Measurements from ENCODE around the gene ZNF296. TPM values are rescaled to one million over a fixed set of nuclear protein-coding genes. Genes with fewer than 3 reads are reported as not detected.
"Not testable (repeated sequence)": the region's sequence is repeated elsewhere in the genome, so short reads cannot be mapped to it uniquely, and the experiment has no call there.

Gene ZNF296
- polyA plus RNA-seq, 1 experiment, result 0.09 TPM

DNA sequence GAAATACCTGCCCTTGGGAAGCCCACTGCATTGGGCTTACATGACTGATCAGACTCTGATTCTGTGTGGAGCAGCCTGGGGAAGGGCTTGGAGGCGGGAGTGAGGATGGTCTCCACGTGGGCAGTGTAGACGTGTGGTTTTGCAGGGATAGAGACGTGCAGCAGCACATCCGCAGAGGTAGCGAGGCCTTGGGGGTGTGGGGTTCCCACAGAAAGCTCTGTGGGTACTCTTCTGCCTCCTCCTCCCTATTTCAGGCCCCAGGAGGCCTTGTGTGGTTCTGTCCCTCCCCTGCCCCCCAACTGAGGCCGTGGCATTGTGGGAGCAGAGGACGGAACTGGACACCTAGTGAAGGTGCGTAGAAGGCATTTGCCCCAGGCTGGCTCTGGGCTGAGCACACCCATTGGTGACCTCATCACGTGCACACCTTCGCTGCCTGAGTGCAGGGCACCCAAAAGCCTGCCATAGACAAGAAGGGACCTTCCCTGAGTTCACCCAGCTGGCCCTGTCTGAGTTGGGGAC, 45.6 kb upstream of the ZNF296 start:
- no peak overlapping the region for H3K4me3 ChIP-seq (ENCODE audit: low read depth, low read length)
- POLR2A ChIA-PET, result no interaction called here
- no peak for DNase-seq (ENCODE audit: low read depth)
- H3K27me3 ChIP-seq (ENCODE audit: control insufficient read depth, insufficient read depth, low read length), result no peaks in the 10 kb centered on the region
- no peaks in the 10 kb centered on the region; the same call in none of the 2 replicates for H3K36me3 ChIP-seq (ENCODE audit: control insufficient read depth, insufficient read depth, low read length)
- CTCF ChIA-PET, result no interaction called here
- TF ChIP-seq, protein P1, sequence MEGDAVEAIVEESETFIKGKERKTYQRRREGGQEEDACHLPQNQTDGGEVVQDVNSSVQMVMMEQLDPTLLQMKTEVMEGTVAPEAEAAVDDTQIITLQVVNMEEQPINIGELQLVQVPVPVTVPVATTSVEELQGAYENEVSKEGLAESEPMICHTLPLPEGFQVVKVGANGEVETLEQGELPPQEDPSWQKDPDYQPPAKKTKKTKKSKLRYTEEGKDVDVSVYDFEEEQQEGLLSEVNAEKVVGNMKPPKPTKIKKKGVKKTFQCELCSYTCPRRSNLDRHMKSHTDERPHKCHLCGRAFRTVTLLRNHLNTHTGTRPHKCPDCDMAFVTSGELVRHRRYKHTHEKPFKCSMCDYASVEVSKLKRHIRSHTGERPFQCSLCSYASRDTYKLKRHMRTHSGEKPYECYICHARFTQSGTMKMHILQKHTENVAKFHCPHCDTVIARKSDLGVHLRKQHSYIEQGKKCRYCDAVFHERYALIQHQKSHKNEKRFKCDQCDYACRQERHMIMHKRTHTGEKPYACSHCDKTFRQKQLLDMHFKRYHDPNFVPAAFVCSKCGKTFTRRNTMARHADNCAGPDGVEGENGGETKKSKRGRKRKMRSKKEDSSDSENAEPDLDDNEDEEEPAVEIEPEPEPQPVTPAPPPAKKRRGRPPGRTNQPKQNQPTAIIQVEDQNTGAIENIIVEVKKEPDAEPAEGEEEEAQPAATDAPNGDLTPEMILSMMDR (IDR thresholded peaks at IDR 0.05; ENCODE audit: insufficient read depth, low read depth, low read length), result no peak

DNA sequence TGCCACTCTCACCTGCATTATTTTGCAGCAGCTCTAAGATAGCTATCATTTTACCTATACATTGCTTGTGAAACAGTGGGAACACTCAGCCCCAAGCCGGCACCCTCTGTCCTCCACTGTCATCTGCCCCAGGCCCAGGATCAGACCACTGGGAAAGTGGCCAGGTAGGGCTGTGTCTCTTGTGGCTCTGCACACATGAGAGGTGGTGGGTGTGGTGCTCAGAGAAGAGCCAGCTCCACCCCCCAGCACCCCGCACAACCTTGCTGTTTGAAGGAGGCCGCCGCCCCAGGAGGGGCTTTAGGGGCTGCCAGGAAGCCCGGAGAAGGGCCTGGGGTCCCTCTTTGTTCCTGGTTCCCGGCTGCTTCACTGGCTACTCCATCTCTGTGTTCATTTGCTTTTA, 43.3 kb upstream of the ZNF296 start:
- DNase-seq (ENCODE audit: low read depth), result no peak
- Histone ChIP-seq H3K27me3 (ENCODE audit: control insufficient read depth, insufficient read depth, low read length) (no peaks in the 10 kb centered on the region), H3K4me3 (ENCODE audit: low read depth, low read length) (no peak overlapping the region), H3K36me3 (ENCODE audit: control insufficient read depth, insufficient read depth, low read length) (no peaks in the 10 kb centered on the region; the same call in none of the 2 replicates)
- ChIA-PET CTCF (interaction anchor here (0.6 kb wide), 1 partner anchor 24 kb away, joined by 4 read pairs; no protein-coding TSS in a partner anchor), POLR2A (no interaction called here)
- TF ChIP-seq, protein P1 (IDR thresholded peaks at IDR 0.05; ENCODE audit: insufficient read depth, low read depth, low read length), result no peak

DNA sequence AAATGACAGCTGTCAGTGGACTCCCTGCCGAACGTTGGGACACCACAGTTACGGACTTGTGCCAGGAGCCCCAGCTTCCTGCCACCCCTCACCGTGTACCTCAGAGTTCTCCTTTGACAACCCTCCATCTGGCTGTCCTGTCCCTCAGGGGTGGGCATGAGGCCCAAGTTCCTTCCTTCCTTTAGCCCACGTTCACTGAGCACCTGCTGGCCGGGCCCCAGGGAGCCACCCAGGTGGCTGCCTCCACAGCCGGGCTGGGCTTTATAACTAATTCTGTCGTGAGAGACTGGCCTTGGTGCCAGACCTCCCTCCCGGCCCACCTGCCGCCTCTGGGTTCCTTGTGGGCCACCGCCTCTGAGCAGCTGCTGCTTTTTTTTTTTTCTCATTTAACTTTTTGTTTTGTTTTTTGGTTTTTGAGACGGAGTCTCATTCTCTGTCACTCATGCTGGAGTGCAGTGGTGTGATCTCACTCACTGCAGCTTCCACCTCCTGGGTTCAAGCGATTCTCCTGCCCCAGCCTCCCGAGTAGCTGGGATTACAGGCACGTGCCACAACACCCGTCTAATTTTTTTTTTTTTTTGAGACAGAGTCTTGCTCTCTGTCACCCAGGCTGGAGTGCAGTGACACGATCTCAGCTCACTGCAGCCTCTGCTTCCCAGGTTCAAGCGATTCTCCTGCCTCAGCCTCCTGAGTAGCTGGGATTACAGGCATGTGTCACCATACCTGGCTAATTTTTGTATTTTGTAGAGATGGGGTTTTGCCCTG, 42.5 kb upstream of the ZNF296 start:
- POLR2A ChIA-PET; DNase-seq (ENCODE audit: low read depth); H3K27me3 ChIP-seq (ENCODE audit: control insufficient read depth, insufficient read depth, low read length); H3K4me3 ChIP-seq (ENCODE audit: low read depth, low read length); H3K36me3 ChIP-seq (ENCODE audit: control insufficient read depth, insufficient read depth, low read length): not testable (repeated sequence)
- CTCF ChIA-PET, result interaction anchor here (0.6 to 1.0 kb wide), 2 partner anchors 10 to 25 kb away, joined by 3 to 4 read pairs; no protein-coding TSS in a partner anchor

DNA sequence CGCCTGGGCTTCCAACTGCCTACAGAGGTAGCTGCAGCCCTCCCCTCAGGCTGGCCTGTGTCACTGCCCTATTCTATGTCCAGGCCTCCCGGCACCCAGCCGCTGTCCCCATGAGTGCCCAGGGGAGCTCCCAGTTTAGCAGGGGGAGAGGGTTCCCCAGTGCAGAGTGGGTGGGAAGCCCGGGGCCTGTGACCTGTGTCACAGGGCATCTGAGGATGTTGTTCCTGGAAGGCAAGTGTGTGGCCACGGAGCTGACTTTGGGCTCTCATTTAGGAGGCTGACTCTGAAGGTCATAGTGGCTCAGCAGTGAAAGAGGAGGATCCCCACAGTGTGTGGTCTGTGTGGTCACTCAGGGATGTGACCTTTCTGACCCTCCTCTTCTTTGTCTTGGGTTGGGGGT, 41.8 kb upstream of the ZNF296 start:
- POLR2A ChIA-PET, result no interaction called here

DNA sequence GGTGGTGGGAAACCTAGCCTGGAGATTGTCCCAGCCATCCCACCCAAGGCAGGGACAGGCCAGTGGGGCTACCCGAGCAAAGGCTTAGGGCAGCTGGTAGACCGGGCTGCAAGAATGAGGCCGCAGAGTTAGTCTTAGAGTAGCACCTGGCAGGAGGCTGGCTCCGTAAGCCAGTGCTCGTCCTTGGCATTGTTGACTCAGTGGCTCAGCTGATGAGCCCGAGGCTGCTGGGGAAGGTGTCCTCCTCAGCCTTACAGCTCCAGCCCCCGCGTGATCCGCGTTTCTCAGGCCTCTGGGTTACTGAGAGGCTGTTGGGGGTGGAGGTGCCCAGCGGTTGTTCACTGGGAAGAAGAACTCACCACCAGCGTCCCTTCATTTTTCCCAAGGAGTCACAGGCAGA, 41.4 kb upstream of the ZNF296 start:
- Histone ChIP-seq H3K4me3 (ENCODE audit: low read depth, low read length) (no peak overlapping the region), H3K27me3 (ENCODE audit: control insufficient read depth, insufficient read depth, low read length) (no peaks in the 10 kb centered on the region), H3K36me3 (ENCODE audit: control insufficient read depth, insufficient read depth, low read length) (no peaks in the 10 kb centered on the region; the same call in 1 of the 2 replicates)
- TF ChIP-seq, protein P1 (IDR thresholded peaks at IDR 0.05; ENCODE audit: insufficient read depth, low read depth, low read length), result no peak
- ChIA-PET CTCF (interaction anchor here (1.0 kb wide), 1 partner anchor 11 kb away, joined by 3 read pairs; no protein-coding TSS in a partner anchor), POLR2A (no interaction called here)
- no peak for DNase-seq (ENCODE audit: low read depth)

More for the DNA sequence above, 41.8 kb upstream of the ZNF296 start:
- Histone ChIP-seq H3K4me3 (ENCODE audit: low read depth, low read length) (no peak overlapping the region), H3K27me3 (ENCODE audit: control insufficient read depth, insufficient read depth, low read length) (no peaks in the 10 kb centered on the region), H3K36me3 (ENCODE audit: control insufficient read depth, insufficient read depth, low read length) (no peaks in the 10 kb centered on the region; the same call in none of the 2 replicates)
- TF ChIP-seq, protein P1 (IDR thresholded peaks at IDR 0.05; ENCODE audit: insufficient read depth, low read depth, low read length), result no peak
- CTCF ChIA-PET, result interaction anchor here (1.0 kb wide), 1 partner anchor 10 kb away, joined by 3 read pairs; no protein-coding TSS in a partner anchor
- DNase-seq (ENCODE audit: low read depth), result no peak

Measured in BJ (cell line).